OCI-LY7 (cell line): Measurements from ENCODE around the gene DSCAM.

Experiments used
- EZH2phosphoT487 ChIP-seq: fragments of 200-600 bp; sonication (generic); IDR thresholded peaks from 2 replicates; pipeline ENCODE4 v1.6.1; 2018; ENCODE audit warnings: low read depth, borderline replicate concordance, mild to moderate bottlenecking, mixed run types, antibody characterized with exemption, low read length, moderate library complexity, mixed read lengths
- TF ChIP-seq, protein P1 (sequence below): fragments of 200-600 bp; sonication (generic); conservative IDR thresholded peaks from 2 replicates; pipeline ENCODE4 v1.5.1; 2014; ENCODE audit warnings: mild to moderate bottlenecking, antibody characterized with exemption, low read length, moderate library complexity, mixed read lengths

GRCh38 chr21:40686526-40686925, 160.4 kb downstream of the DSCAM start:
- TF ChIP-seq, protein P1, sequence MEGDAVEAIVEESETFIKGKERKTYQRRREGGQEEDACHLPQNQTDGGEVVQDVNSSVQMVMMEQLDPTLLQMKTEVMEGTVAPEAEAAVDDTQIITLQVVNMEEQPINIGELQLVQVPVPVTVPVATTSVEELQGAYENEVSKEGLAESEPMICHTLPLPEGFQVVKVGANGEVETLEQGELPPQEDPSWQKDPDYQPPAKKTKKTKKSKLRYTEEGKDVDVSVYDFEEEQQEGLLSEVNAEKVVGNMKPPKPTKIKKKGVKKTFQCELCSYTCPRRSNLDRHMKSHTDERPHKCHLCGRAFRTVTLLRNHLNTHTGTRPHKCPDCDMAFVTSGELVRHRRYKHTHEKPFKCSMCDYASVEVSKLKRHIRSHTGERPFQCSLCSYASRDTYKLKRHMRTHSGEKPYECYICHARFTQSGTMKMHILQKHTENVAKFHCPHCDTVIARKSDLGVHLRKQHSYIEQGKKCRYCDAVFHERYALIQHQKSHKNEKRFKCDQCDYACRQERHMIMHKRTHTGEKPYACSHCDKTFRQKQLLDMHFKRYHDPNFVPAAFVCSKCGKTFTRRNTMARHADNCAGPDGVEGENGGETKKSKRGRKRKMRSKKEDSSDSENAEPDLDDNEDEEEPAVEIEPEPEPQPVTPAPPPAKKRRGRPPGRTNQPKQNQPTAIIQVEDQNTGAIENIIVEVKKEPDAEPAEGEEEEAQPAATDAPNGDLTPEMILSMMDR, result no peak
- no peak for TF ChIP-seq EZH2phosphoT487
